ENCODE measurements around the gene CLCNKB. TPM values are rescaled to one million over a fixed set of nuclear protein-coding genes. Genes with fewer than 3 reads are reported as not detected.

CLCNKB gene
- total and polyA plus RNA-seq, 2 of the 13 experiments (the other 11 are each of a cell fraction or from before 2014, with no cell fraction given) = 0.04 TPM; not detected in 1

GRCh38 chr1:15994590-15995351 is 48.8 kb upstream of the CLCNKB start (continued):
- TF ChIP-seq SMARCC2 (IDR thresholded peaks at IDR 0.05) (no peak), ZNF784 (CRISPR knock-in tag; IDR thresholded peaks at IDR 0.05; ENCODE audit: borderline replicate concordance) (0 out of 2 replicates have a peak, but pooled peaks have one; percentile 42), ZBTB42 (CRISPR knock-in tag; IDR thresholded peaks at IDR 0.05) (no peak), PHF5A (CRISPR knock-in tag; IDR thresholded peaks at IDR 0.05; ENCODE audit: low read depth, unreplicated experiment) (peak; percentile 65), RBFOX2 (IDR thresholded peaks at IDR 0.05; ENCODE audit: low read depth, low read length) (no peak), FOXA3 (CRISPR knock-in tag; IDR thresholded peaks at IDR 0.05) (peak; percentile 80), ZNF691 (CRISPR knock-in tag; IDR thresholded peaks at IDR 0.05; ENCODE audit: borderline replicate concordance, low read depth) (peak; percentile 60; the same call in 1 of the 2 replicates), ZNF235 (CRISPR knock-in tag; IDR thresholded peaks at IDR 0.05; ENCODE audit: borderline replicate concordance) (no peak), ZNF614 (CRISPR knock-in tag; IDR thresholded peaks at IDR 0.05; ENCODE audit: borderline replicate concordance) (no peak), BCL6 (CRISPR knock-in tag; IDR thresholded peaks at IDR 0.05) (no peak), ZBTB2 (CRISPR knock-in tag; IDR thresholded peaks at IDR 0.05; ENCODE audit: low read depth) (no peak), MBD4 (IDR thresholded peaks at IDR 0.05; ENCODE audit: borderline replicate concordance, low read length) (no peak), PAXIP1 (CRISPR knock-in tag; conservative IDR thresholded peaks at IDR 0.05) (peak; percentile 80), ESRRA (CRISPR knock-in tag; IDR thresholded peaks at IDR 0.05; ENCODE audit: low read depth) (no peak; the same call in 1 of the 2 replicates), ZBTB39 (CRISPR knock-in tag; IDR thresholded peaks at IDR 0.05) (no peak), PLRG1 (conservative IDR thresholded peaks at IDR 0.05) (no peak), GRHL1 (CRISPR knock-in tag; conservative IDR thresholded peaks at IDR 0.05) (no peak), MEIS1 (CRISPR knock-in tag; IDR thresholded peaks at IDR 0.05; ENCODE audit: borderline replicate concordance) (no peak)

All from HepG2 (cell line).